D721Med (cell line): ENCODE measurements around the gene THSD8.

Source experiments
- DNase-seq: peaks from one replicate; pipeline ENCODE4 v3.0.0; 2011; ENCODE audit warnings: low spot score; ENCODE audit not compliant: insufficient read length
- FAIRE-seq: peaks from 2 replicates; lab custom pipeline; 2011; peaks lifted over from hg19 to GRCh38; lab: Jason Lieb, UNC
- TF ChIP-seq, protein P1 (sequence below): IDR thresholded peaks from 2 replicates; pipeline ENCODE4 v1.5.1; 2012; ENCODE audit warnings: mild to moderate bottlenecking, control low read depth; ENCODE audit not compliant: insufficient read depth; ENCODE audit errors: missing control alignments

The THSD8 gene

DNA sequence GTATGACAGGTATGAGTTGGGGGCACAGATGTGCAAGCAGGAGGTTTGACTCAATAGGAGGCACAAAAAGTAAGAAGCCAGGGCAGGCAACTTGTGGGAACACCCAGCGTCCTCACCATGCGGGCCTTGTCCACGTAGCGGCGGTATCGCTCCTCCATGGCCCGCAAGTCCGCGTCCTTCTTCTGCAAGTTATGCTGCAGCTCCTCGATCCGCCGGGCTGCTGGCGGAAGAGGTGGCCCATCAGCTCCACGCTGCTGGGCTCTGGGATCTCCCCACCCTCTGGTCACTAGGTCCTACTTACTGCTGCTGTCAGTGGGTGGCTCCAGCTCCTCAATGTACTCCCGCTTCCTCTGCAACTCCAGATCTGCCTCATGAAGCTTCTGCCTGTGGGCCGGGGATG is 37.2 kb upstream of the THSD8 start:
- no peak for DNase-seq
- no peak for FAIRE-seq
- TF ChIP-seq, protein P1, sequence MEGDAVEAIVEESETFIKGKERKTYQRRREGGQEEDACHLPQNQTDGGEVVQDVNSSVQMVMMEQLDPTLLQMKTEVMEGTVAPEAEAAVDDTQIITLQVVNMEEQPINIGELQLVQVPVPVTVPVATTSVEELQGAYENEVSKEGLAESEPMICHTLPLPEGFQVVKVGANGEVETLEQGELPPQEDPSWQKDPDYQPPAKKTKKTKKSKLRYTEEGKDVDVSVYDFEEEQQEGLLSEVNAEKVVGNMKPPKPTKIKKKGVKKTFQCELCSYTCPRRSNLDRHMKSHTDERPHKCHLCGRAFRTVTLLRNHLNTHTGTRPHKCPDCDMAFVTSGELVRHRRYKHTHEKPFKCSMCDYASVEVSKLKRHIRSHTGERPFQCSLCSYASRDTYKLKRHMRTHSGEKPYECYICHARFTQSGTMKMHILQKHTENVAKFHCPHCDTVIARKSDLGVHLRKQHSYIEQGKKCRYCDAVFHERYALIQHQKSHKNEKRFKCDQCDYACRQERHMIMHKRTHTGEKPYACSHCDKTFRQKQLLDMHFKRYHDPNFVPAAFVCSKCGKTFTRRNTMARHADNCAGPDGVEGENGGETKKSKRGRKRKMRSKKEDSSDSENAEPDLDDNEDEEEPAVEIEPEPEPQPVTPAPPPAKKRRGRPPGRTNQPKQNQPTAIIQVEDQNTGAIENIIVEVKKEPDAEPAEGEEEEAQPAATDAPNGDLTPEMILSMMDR: no peak

DNA sequence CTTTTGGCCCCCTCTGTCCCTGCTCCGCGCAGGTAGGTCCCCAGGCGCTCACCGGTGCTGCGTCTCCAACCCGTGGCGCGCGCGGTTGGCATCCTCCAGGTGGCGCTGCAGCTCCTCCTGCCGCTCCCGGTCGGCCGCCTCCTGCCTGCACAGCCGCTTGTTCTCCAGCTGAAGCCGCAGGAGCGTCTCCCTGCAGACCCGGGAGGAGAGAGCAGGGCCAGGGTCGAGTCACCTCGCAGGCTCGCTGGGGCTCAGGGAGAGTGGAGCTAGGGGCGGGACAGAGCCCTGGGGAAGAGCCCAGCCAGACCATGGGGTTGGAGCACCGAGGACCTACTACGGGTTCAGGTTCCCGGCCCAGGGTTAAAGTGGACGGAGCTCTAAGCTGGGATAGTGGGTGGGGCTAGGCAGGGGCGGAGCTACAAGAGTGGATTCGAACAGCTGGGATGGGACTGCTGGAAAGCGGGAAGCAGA is 35.8 kb upstream of the THSD8 start:
- TF ChIP-seq, protein P1: peak; percentile 80
- FAIRE-seq: no peak
- DNase-seq: no peak

DNA sequence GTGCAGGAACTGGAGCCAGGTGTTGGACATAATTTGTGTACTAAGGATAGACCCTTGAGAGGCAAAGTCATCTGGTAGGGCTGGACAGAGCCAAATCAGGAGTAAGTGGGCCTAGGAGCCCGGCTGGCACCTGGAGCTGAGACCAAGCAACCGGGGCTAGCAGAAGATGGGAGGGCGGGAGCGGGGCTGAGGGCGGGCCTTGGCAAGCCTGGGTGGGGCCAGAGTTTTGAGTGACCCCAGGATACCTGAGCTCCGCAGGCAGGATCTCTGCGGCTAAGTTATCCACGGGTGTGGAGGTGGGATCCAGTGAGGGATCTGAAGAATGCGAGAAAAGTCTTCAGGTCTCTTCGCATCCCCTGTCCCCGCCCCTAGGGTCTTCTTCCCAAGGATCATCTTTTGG is 34.7 kb upstream of the THSD8 start:
- TF ChIP-seq, protein P1: no peak
- no peak for FAIRE-seq

DNA sequence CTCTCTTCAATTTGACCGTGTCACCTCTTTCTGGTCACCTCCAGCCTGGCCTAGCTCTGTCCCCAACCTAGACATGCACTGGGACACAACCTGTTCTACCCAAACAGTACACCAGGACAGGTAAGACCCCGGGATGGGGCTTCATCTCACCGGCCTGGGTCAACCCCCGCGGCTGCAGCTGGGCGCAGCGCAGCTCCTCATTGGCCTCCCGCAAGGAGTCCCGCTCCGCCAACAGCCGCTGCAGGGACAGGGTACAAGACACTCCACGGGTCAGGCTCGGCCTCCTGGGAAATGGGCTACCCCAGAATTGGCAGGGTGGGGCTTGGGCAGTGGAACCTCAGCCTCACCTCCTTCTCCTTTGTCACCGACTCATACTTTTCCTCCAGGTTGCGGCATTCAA is 34.2 kb upstream of the THSD8 start:
- DNase-seq: no peak
- no peak for FAIRE-seq
- TF ChIP-seq, protein P1: no peak

More for the DNA sequence above, 34.7 kb upstream of the THSD8 start:
- DNase-seq: no peak

DNA sequence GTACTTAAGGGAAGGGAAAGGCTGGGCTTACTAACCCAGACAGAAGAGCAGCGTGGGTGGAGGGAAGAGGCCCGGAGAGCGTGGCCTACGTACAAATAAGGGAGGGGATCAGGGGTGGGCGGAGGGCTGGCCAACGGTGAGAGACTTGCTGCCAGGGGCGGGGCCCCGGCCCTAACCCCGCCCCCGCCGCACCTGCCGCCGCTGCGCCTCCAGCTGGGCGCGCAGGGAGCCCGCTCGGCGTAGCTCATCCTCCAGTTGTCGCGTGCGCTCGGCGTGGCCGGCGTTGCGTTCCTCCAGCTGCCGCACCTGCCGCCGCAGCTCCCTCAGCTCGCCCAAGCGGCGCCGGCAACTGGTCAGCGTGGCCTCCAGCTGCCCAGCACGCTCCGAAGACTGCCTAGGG is 32.2 kb upstream of the THSD8 start:
- DNase-seq: peak; percentile 96
- TF ChIP-seq, protein P1: no peak
- no peak for FAIRE-seq

DNA sequence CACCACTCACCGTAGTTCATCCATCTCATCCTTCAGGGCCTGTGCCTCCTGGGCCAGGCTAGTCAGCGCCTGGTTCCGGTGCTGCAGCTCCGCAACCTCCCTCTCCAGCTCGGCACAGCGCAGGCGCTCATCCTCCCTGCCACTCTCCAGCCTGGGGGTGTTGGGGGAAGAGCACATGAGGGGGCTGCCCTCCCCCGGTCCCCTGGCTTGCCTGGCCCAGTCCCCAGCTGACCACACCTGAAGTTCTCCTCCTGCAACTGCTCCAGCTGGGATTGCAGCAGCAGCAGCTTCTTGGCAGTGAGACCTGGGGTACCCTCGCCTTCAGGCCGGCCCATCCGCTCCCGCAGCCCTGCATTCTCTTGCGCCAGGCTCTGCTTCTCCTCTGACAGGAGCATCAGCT is 30.9 kb upstream of the THSD8 start:
- DNase-seq (no peak), FAIRE-seq (no peak)
- TF ChIP-seq, protein P1: no peak

DNA sequence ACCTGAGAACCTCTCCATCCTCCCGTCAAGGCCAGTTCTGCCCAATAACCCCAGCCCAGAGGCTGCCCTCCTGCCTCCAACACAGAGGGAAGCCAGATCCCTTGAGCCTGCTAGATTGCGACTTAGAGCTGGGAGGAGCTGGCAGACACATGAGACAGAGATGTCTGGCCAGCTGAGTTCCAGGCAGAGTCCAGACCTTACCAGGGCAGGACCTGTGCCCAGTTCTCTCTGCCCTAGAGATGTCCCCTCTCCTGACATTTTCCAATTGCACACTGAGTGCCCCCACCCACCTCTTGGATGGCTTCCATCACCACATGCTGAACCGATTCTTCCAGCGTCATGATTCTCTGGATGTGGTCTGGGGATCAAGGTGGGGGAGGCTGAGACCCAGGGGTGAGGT is 29.5 kb upstream of the THSD8 start:
- FAIRE-seq: no peak
- no peak for DNase-seq
- TF ChIP-seq, protein P1: no peak
